Measurements from ENCODE around the gene RGS19. TPM values are rescaled to one million over a fixed set of nuclear protein-coding genes. Genes with fewer than 3 reads are reported as not detected.

The RGS19 gene
- total and polyA plus RNA-seq, 4 donors: 4.9 to 12.9 (median 6.3) TPM

GRCh38 chr20:64062276-64062595 is 17.1 kb downstream of the RGS19 start:
- no peak overlapping the region for H3K27ac ChIP-seq (ENCODE audit: low read depth in 1 of 2, low read length in 2 of 2)

GRCh38 chr20:64058536-64058935 is 20.8 kb downstream of the RGS19 start:
- Histone ChIP-seq H3K4me3 (ENCODE audit: low read depth in 1 of 3, low read length in 3 of 3) (no peak overlapping the region), H3K4me1 (ENCODE audit: control insufficient read depth in 4 of 4, insufficient read depth in 4 of 4, low read length in 3 of 4) (peaks cover 3 to 30% (median 16%) of the 10 kb centered on the region in 4 donors), H3K27ac (ENCODE audit: low read depth in 1 of 2, low read length in 2 of 2) (no peak overlapping the region), H3K9me3 (ENCODE audit: control insufficient read depth in 4 of 4, low read length in 3 of 4) (no peaks in the 10 kb centered on the region), H3K9ac (ENCODE audit: low read depth in 1 of 2, low read length in 2 of 2) (no peak overlapping the region), H3K36me3 (ENCODE audit: control insufficient read depth in 4 of 4, insufficient read depth in 3 of 4, low read depth in 1 of 4, low read length in 3 of 4) (no peaks in the 10 kb centered on the region), H3K27me3 (ENCODE audit: control insufficient read depth in 4 of 4, insufficient read depth in 4 of 4, low read length in 3 of 4) (no peaks in the 10 kb centered on the region)
- TF ChIP-seq HNF4A (conservative IDR thresholded peaks at IDR 0.05): no peak
- no peak for TF ChIP-seq NR2F2 (IDR thresholded peaks at IDR 0.05)
- no peak for TF ChIP-seq SP1 (IDR thresholded peaks at IDR 0.05)
- no peak for TF ChIP-seq YY1 (IDR thresholded peaks at IDR 0.05)
- no peak for TF ChIP-seq FOXA2 (IDR thresholded peaks at IDR 0.05)
- TF ChIP-seq GABPA (IDR thresholded peaks at IDR 0.05 in 1 of 2, conservative IDR thresholded peaks at IDR 0.05 in 1 of 2): no peak
- TF ChIP-seq CTCF (IDR thresholded peaks at IDR 0.05; ENCODE audit: low read depth, low read length, missing input control): no peak
- TF ChIP-seq JUND (IDR thresholded peaks at IDR 0.05): no peak
- TF ChIP-seq ZBTB33 (IDR thresholded peaks at IDR 0.05): no peak
- TF ChIP-seq HNF4G (IDR thresholded peaks at IDR 0.05): no peak
- no peak for TF ChIP-seq ATF3 (IDR thresholded peaks at IDR 0.05)
- TF ChIP-seq MAX (IDR thresholded peaks at IDR 0.05): no peak
- TF ChIP-seq FOXA1 (IDR thresholded peaks at IDR 0.05): no peak
- no peak for TF ChIP-seq RXRA (IDR thresholded peaks at IDR 0.05)
- no peak for TF ChIP-seq REST (IDR thresholded peaks at IDR 0.05)
- TF ChIP-seq EGR1 (IDR thresholded peaks at IDR 0.05; ENCODE audit: low read depth in 2 of 2): no peak
- TF ChIP-seq TAF1 (conservative IDR thresholded peaks at IDR 0.05): no peak
- TF ChIP-seq RAD21 (IDR thresholded peaks at IDR 0.05): no peak
- WGBS: 72% methylated on average over 12 of the region's 12 CpGs
- DNase-seq (ENCODE audit: low spot score): no peak

More at GRCh38 chr20:64062276-64062595, 17.1 kb downstream of the RGS19 start:
- Histone ChIP-seq H3K4me1 (ENCODE audit: control insufficient read depth in 4 of 4, insufficient read depth in 4 of 4, low read length in 3 of 4) (peaks cover 27 to 62% (median 53%) of the 10 kb centered on the region in 4 donors), H3K4me3 (ENCODE audit: low read depth in 1 of 3, low read length in 3 of 3) (peak overlapping the region in 2 of 3 donors; percentile 83 to 89), H3K27me3 (ENCODE audit: control insufficient read depth in 4 of 4, insufficient read depth in 4 of 4, low read length in 3 of 4) (no peaks in the 10 kb centered on the region), H3K9ac (ENCODE audit: low read depth in 1 of 2, low read length in 2 of 2) (no peak overlapping the region), H3K9me3 (ENCODE audit: control insufficient read depth in 4 of 4, low read length in 3 of 4) (no peaks in the 10 kb centered on the region), H3K36me3 (ENCODE audit: control insufficient read depth in 4 of 4, insufficient read depth in 3 of 4, low read depth in 1 of 4, low read length in 3 of 4) (no peaks in the 10 kb centered on the region)
- TF ChIP-seq FOXA1 (IDR thresholded peaks at IDR 0.05): no peak
- no peak for TF ChIP-seq JUND (IDR thresholded peaks at IDR 0.05)
- TF ChIP-seq REST (IDR thresholded peaks at IDR 0.05): no peak
- no peak for TF ChIP-seq SP1 (IDR thresholded peaks at IDR 0.05)
- DNase-seq (ENCODE audit: low spot score): no peak
- 71% methylated on average over 5 of the region's 5 CpGs for WGBS

All from liver (tissue), 9 donors.